Calu3 (cell line): ENCODE results near the gene FGFRL1. TPM values are rescaled to one million over a fixed set of nuclear protein-coding genes. Genes with fewer than 3 reads are reported as not detected.
"Not testable (repeated sequence)": the region's sequence is repeated elsewhere in the genome, so short reads cannot be mapped to it uniquely, and the experiment has no call there.

Source experiments
- BruUV-seq: library from RNA; stranded (reverse); fragments of 400-500 nt; replicated peaks from 2 replicates; lab custom pipeline; 2021; lab: Mats Ljungman, UMichigan
- CTCF ChIA-PET: fragments of 300-600 bp; sonication (Branson Sonifier 250); formaldehyde crosslinking; loops from one replicate; lab custom pipeline; 2022; ENCODE audit warnings: antibody characterized with exemption; lab: Charles Lee
- DNase-seq: peaks from one replicate; pipeline ENCODE4 v3.0.0; 2022
- H3K27ac Mint-ChIP-seq: one replicate; pipeline ENCODE4 v1.8.0; 2022; ENCODE audit warnings: mixed read lengths; ENCODE audit not compliant: unreplicated experiment
- H3K27me3 Mint-ChIP-seq: one replicate; pipeline ENCODE4 v1.8.0; 2022; ENCODE audit warnings: mixed read lengths; ENCODE audit not compliant: unreplicated experiment
- H3K36me3 Mint-ChIP-seq: one replicate; pipeline ENCODE4 v1.8.0; 2022; ENCODE audit warnings: mild to moderate bottlenecking, moderate library complexity, mixed read lengths; ENCODE audit not compliant: insufficient read depth, unreplicated experiment
- H3K4me1 Mint-ChIP-seq: one replicate; pipeline ENCODE4 v1.8.0; 2022; ENCODE audit warnings: mild to moderate bottlenecking, low read depth, mixed read lengths; ENCODE audit not compliant: unreplicated experiment
- H3K4me3 Mint-ChIP-seq: one replicate; pipeline ENCODE4 v1.8.0; 2022; ENCODE audit warnings: mild to moderate bottlenecking, low read depth, moderate library complexity, mixed read lengths; ENCODE audit not compliant: unreplicated experiment
- H3K9me3 Mint-ChIP-seq: one replicate; pipeline ENCODE4 v1.8.0; 2022; ENCODE audit warnings: low read depth, mixed read lengths; ENCODE audit not compliant: unreplicated experiment
- CTCF ChIP-seq: fragments of 200-600 bp; IDR thresholded peaks from one replicate; pipeline ENCODE4 v1.8.0; 2022; ENCODE audit warnings: antibody characterized with exemption; ENCODE audit not compliant: unreplicated experiment
- intact Hi-C: fragments of 100-400 bp; cut with micrococcal nuclease; formaldehyde crosslinking; loops from one replicate; pipeline ENCODE4 v1.10.0; 2022; ENCODE audit not compliant: unreplicated experiment
- total RNA-seq: library from RNA; stranded (reverse); gene quantifications from 2 replicates; pipeline ENCODE4 v1.2.3, GENCODE V29; 2022

FGFRL1 gene
- total RNA-seq, 1 experiment from 2014 or later: 43.2 TPM

GRCh38 chr4:974668-975067 is 36.8 kb upstream of the FGFRL1 start:
- H3K27me3 Mint-ChIP-seq: no peaks in the 10 kb centered on the region
- no peak for TF ChIP-seq CTCF
- no peak overlapping the region for H3K4me3 Mint-ChIP-seq
- H3K9me3 Mint-ChIP-seq: no peaks in the 10 kb centered on the region
- H3K36me3 Mint-ChIP-seq: peaks cover 4% of the 10 kb centered on the region
- H3K27ac Mint-ChIP-seq: no peak overlapping the region
- no peak for DNase-seq
- CTCF ChIA-PET: no interaction called here
- H3K4me1 Mint-ChIP-seq: peaks cover 14% of the 10 kb centered on the region
- BruUV-seq: no TSS peak
- intact Hi-C loops: no loop called here

DNA sequence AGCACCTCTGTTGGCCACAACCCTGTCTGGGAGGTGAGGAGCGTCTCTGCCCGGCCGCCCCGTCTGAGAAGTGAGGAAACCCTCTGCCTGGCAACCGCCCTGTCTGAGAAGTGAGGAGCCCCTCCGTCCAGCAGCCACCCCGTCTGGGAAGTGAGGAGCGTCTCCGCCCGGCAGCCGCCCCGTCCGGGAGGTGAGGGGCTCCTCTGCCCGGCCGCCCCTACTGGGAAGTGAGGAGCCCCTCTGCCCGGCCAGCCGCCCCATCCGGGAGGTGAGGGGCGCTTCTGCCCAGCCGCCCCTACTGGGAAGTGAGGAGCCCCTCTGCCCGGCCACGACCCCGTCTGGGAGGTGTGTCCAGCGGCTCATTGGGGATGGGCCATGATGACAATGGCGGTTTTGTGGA is 35.4 kb upstream of the FGFRL1 start:
- H3K36me3 Mint-ChIP-seq, DNase-seq, H3K27me3 Mint-ChIP-seq, H3K27ac Mint-ChIP-seq, BruUV-seq, CTCF ChIA-PET, intact Hi-C loops, H3K4me3 Mint-ChIP-seq, H3K4me1 Mint-ChIP-seq, H3K9me3 Mint-ChIP-seq: not testable (repeated sequence)

DNA sequence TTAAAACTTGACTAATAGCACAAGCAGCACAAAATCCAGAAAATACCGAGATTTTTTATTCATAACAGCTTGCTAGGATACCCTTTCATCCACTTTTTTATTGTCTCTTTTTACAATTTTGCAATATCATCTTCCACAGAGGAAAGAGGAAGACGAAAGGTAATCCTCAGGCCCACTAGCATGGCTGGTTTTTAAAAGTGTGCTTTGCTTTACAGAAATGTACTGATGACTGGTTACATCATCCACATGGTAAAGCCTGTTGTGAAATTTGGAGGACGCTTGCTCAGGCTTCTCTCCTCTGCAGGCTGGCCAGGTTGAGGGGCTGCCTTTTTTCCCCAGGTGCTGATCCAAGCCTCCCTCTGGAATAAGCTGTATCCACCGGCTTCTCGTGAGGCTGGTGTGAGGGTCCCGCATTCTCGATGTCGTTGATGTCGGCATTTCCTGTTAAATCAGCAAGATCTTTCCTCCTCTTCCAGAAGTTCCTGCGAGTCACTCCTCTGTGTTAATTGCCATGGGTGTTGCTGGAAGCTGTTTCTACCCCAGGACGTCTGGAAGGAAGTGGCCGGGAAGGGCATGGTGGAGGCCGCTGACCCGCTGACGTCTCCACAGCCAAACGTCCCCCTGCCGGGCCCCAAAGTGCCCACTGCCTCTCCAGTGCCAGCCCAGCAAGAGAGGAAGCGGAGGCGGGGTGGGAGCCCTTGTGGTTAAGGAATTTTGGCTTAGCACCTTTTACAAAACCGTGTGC is 32.3 kb upstream of the FGFRL1 start:
- BruUV-seq: no TSS peak
- no peaks in the 10 kb centered on the region for H3K27me3 Mint-ChIP-seq
- DNase-seq: no peak
- no peak overlapping the region for H3K27ac Mint-ChIP-seq
- TF ChIP-seq CTCF: no peak
- H3K36me3 Mint-ChIP-seq: no peaks in the 10 kb centered on the region
- CTCF ChIA-PET: no interaction called here
- H3K4me3 Mint-ChIP-seq: no peak overlapping the region
- peaks cover 7% of the 10 kb centered on the region for H3K4me1 Mint-ChIP-seq
- H3K9me3 Mint-ChIP-seq: no peaks in the 10 kb centered on the region
- intact Hi-C loops: no loop called here

DNA sequence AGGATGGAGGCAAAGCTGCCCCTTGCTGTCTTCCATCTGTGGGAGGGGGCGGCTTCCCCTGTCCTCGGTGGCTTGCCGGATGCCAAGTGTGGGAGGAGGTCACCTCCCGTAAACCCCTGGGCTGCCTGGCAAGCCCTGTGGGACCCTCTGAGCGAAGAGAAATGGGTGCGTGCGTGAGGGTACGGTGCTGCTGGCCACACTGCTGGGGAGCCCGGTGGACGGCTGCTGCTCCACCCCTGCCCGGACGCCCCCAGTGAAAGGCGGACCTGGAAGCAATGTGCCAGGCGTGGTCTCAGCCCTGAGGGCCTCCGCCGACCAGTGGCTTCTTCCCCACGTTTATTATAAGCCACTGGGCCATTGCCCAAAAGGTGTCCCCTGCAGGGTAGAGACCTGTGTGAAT is 29.1 kb upstream of the FGFRL1 start:
- no peak for DNase-seq
- Mint-ChIP-seq H3K27ac (no peak overlapping the region), H3K27me3 (no peaks in the 10 kb centered on the region), H3K9me3 (no peaks in the 10 kb centered on the region), H3K4me1 (peaks cover 8% of the 10 kb centered on the region), H3K4me3 (no peak overlapping the region), H3K36me3 (peaks cover 8% of the 10 kb centered on the region)
- intact Hi-C loops: no loop called here
- BruUV-seq: no TSS peak
- CTCF ChIA-PET: no interaction called here
- no peak for TF ChIP-seq CTCF

DNA sequence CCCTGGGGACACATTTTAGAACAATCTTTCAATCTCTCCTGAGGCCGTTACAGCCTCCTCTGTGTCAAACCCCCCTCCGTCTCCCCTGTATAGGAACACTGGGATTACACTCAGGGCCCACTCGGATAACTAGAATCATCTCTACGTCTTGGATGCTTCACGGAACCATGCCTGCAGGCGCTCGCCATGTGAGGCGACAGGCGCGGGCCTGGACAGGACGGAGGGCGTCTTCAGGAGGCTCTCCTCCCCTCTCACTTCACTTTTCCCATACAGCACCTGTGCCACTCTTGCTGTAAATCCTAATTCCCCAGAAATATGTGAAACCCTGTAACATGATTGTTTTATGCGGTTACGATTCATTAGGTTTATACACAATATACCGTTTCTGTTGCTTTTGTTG is 28.6 kb upstream of the FGFRL1 start:
- DNase-seq: no peak
- intact Hi-C loops: no loop called here
- H3K9me3 Mint-ChIP-seq: no peaks in the 10 kb centered on the region
- no peak for TF ChIP-seq CTCF
- H3K4me1 Mint-ChIP-seq: peaks cover 8% of the 10 kb centered on the region
- no peak overlapping the region for H3K27ac Mint-ChIP-seq
- CTCF ChIA-PET: no interaction called here
- H3K36me3 Mint-ChIP-seq: peaks cover 13% of the 10 kb centered on the region
- no TSS peak for BruUV-seq
- H3K27me3 Mint-ChIP-seq: no peaks in the 10 kb centered on the region
- H3K4me3 Mint-ChIP-seq: no peak overlapping the region
